ENCODE data around the gene SPATA20. TPM values are rescaled to one million over a fixed set of nuclear protein-coding genes. Genes with fewer than 3 reads are reported as not detected.

SPATA20 gene
- total and polyA plus RNA-seq, 2 of the 13 experiments (the other 11 are each of a cell fraction or from before 2014, with no cell fraction given), result 36.1 to 64.8 TPM

- TF ChIP-seq ZNF281 (CRISPR knock-in tag; IDR thresholded peaks at IDR 0.05; ENCODE audit: borderline replicate concordance) (peak; percentile 87), RFX5 (IDR thresholded peaks at IDR 0.05; ENCODE audit: low read depth, low read length) (no peak; the same call in 1 of the 2 replicates), SMARCE1 (IDR thresholded peaks at IDR 0.05; ENCODE audit: borderline replicate concordance) (no peak), GATAD1 (CRISPR knock-in tag; IDR thresholded peaks at IDR 0.05) (peak; percentile 63), ZFP36L1 (CRISPR knock-in tag; IDR thresholded peaks at IDR 0.05) (no peak; the same call in 1 of the 2 replicates), KDM5B (CRISPR knock-in tag; IDR thresholded peaks at IDR 0.05; ENCODE audit: borderline replicate concordance) (peak; percentile 64; the same call in 1 of the 2 replicates), KLF11 (CRISPR knock-in tag; IDR thresholded peaks at IDR 0.05) (peak; percentile 29; the same call in 1 of the 2 replicates), NFAT5 (CRISPR knock-in tag; IDR thresholded peaks at IDR 0.05) (peak; percentile 73; the same call in 1 of the 2 replicates), PLRG1 (conservative IDR thresholded peaks at IDR 0.05) (no peak), KAT2B (IDR thresholded peaks at IDR 0.05; ENCODE audit: borderline replicate concordance, low read depth, low read length) (no peak), ZFY (CRISPR knock-in tag; IDR thresholded peaks at IDR 0.05) (peak; percentile 99), SOX13 (IDR thresholded peaks at IDR 0.05) (no peak; the same call in 1 of the 2 replicates), SOX13 (CRISPR knock-in tag; conservative IDR thresholded peaks at IDR 0.05 in 1 of 2, IDR thresholded peaks at IDR 0.05 in 1 of 2) (peak in 1 of 2 experiments; percentile 41; a peak in 1 of 4 replicates), MAF1 (CRISPR knock-in tag; IDR thresholded peaks at IDR 0.05; ENCODE audit: borderline replicate concordance) (0 out of 2 replicates have a peak, but pooled peaks have one; percentile 72)
- TF ChIP-seq, protein P1, sequence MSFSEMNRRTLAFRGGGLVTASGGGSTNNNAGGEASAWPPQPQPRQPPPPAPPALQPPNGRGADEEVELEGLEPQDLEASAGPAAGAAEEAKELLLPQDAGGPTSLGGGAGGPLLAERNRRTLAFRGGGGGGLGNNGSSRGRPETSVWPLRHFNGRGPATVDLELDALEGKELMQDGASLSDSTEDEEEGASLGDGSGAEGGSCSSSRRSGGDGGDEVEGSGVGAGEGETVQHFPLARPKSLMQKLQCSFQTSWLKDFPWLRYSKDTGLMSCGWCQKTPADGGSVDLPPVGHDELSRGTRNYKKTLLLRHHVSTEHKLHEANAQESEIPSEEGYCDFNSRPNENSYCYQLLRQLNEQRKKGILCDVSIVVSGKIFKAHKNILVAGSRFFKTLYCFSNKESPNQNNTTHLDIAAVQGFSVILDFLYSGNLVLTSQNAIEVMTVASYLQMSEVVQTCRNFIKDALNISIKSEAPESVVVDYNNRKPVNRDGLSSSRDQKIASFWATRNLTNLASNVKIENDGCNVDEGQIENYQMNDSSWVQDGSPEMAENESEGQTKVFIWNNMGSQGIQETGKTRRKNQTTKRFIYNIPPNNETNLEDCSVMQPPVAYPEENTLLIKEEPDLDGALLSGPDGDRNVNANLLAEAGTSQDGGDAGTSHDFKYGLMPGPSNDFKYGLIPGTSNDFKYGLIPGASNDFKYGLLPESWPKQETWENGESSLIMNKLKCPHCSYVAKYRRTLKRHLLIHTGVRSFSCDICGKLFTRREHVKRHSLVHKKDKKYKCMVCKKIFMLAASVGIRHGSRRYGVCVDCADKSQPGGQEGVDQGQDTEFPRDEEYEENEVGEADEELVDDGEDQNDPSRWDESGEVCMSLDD (CRISPR knock-in tag; IDR thresholded peaks at IDR 0.05; ENCODE audit: borderline replicate concordance), result peak; percentile 81
- TF ChIP-seq, protein P2, sequence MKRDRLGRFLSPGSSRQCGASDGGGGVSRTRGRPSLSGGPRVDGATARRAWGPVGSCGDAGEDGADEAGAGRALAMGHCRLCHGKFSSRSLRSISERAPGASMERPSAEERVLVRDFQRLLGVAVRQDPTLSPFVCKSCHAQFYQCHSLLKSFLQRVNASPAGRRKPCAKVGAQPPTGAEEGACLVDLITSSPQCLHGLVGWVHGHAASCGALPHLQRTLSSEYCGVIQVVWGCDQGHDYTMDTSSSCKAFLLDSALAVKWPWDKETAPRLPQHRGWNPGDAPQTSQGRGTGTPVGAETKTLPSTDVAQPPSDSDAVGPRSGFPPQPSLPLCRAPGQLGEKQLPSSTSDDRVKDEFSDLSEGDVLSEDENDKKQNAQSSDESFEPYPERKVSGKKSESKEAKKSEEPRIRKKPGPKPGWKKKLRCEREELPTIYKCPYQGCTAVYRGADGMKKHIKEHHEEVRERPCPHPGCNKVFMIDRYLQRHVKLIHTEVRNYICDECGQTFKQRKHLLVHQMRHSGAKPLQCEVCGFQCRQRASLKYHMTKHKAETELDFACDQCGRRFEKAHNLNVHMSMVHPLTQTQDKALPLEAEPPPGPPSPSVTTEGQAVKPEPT (CRISPR knock-in tag; IDR thresholded peaks at IDR 0.05; ENCODE audit: low read depth), result 0 out of 2 replicates have a peak, but pooled peaks have one; percentile 23
Observed at GRCh38 chr17:50547035-50547735, at the start of gene SPATA20 (continued).

Measured in HepG2 (cell line).